Measurements from ENCODE around the gene REV3L. TPM values are rescaled to one million over a fixed set of nuclear protein-coding genes. Genes with fewer than 3 reads are reported as not detected.

REV3L gene
- polyA plus RNA-seq, 1 experiment, result 19.1 TPM

DNA sequence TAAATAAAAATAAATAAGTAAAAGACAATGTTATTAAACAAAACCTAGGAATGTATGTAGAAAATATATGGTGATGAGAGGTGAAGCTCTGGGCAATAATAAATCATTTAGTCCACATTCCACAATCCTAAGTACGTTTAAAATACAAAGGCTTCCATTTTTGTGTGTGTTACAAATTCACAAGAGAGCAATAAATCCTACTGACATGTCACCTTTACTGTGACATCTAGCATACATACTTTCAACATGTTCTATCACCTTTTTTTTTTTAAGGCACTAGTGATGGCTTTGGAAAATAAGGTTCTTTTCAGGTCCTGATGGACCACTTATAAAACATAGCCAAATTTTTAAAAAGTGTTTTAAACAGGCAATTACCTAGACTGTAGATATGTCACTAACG, 12.0 kb downstream of the REV3L start:
- no peak for DNase-seq (ENCODE audit: low read depth)
- Histone ChIP-seq H3K27me3 (ENCODE audit: control insufficient read depth, insufficient read depth, low read length) (no peaks in the 10 kb centered on the region), H3K4me3 (ENCODE audit: low read depth, low read length) (no peak overlapping the region), H3K36me3 (ENCODE audit: control insufficient read depth, insufficient read depth, low read length) (peaks cover 1% of the 10 kb centered on the region; the same call in 1 of the 2 replicates)
- TF ChIP-seq, protein P1, sequence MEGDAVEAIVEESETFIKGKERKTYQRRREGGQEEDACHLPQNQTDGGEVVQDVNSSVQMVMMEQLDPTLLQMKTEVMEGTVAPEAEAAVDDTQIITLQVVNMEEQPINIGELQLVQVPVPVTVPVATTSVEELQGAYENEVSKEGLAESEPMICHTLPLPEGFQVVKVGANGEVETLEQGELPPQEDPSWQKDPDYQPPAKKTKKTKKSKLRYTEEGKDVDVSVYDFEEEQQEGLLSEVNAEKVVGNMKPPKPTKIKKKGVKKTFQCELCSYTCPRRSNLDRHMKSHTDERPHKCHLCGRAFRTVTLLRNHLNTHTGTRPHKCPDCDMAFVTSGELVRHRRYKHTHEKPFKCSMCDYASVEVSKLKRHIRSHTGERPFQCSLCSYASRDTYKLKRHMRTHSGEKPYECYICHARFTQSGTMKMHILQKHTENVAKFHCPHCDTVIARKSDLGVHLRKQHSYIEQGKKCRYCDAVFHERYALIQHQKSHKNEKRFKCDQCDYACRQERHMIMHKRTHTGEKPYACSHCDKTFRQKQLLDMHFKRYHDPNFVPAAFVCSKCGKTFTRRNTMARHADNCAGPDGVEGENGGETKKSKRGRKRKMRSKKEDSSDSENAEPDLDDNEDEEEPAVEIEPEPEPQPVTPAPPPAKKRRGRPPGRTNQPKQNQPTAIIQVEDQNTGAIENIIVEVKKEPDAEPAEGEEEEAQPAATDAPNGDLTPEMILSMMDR (IDR thresholded peaks at IDR 0.05; ENCODE audit: insufficient read depth, low read depth, low read length), result no peak
- POLR2A ChIA-PET, result no interaction called here
- CTCF ChIA-PET, result no interaction called here

DNA sequence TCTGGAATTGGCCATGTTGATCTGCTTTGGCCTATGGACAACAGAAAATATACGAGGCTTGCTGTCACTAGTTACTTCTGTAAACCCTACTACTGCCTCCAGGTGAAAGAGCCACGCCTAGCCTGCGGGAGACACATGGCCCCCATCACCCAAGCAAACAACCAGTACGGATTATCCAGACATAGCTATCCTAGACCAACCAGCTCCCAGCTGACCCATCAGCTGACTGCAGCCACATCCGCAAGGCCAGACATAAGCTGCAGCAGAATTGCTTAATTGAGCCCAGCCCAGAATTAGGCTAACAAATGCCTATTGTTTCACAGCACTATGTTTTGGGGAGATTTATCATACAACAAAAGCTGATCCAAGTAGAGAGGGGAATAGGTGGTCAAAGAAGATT, 13.5 kb downstream of the REV3L start:
- CTCF ChIA-PET, result no interaction called here

DNA sequence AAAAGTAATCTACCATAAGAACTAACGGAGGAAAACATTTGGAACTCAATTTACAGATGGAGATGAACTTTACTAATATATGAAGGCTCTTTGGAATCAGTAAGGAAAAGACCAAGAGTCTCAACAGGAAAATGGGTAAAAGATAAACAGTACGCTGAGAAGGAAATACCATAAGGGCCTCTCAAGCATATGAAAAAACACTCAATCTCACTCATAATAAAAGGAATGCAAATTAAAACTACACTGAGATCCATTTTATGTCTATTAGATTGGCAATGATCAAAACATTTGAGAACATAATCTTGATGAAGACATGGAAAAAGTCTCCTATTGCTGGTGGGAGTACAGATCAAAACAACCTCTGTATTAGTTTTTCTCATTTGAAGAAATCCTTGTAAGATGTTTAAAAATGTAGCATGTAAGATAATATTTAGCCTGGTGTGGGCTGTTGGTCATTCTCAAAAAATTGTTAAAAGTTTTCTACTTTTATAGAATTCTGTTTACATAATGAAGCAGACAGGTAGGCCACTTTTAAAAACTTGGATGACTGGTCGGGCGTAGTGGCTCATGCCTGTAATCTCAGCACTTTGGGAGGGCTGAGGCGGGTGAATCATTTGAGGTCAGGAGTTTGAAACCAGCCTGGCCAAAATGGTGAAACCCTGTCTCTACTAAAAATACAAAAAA, 14.5 kb downstream of the REV3L start:
- DNase-seq (ENCODE audit: low read depth), result no peak
- CTCF ChIA-PET, result no interaction called here
- TF ChIP-seq, protein P1 (IDR thresholded peaks at IDR 0.05; ENCODE audit: insufficient read depth, low read depth, low read length), result no peak
- POLR2A ChIA-PET, result no interaction called here
- H3K27me3 ChIP-seq (ENCODE audit: control insufficient read depth, insufficient read depth, low read length), result no peaks in the 10 kb centered on the region
- H3K4me3 ChIP-seq (ENCODE audit: low read depth, low read length), result no peak overlapping the region
- H3K36me3 ChIP-seq (ENCODE audit: control insufficient read depth, insufficient read depth, low read length), result peaks cover 4% of the 10 kb centered on the region; the same call in 1 of the 2 replicates

More for the DNA sequence above, 13.5 kb downstream of the REV3L start:
- H3K4me3 ChIP-seq (ENCODE audit: low read depth, low read length), result no peak overlapping the region
- POLR2A ChIA-PET, result no interaction called here
- peaks cover 4% of the 10 kb centered on the region; the same call in 1 of the 2 replicates for H3K36me3 ChIP-seq (ENCODE audit: control insufficient read depth, insufficient read depth, low read length)
- DNase-seq (ENCODE audit: low read depth), result no peak
- TF ChIP-seq, protein P1 (IDR thresholded peaks at IDR 0.05; ENCODE audit: insufficient read depth, low read depth, low read length), result no peak
- no peaks in the 10 kb centered on the region for H3K27me3 ChIP-seq (ENCODE audit: control insufficient read depth, insufficient read depth, low read length)

DNA sequence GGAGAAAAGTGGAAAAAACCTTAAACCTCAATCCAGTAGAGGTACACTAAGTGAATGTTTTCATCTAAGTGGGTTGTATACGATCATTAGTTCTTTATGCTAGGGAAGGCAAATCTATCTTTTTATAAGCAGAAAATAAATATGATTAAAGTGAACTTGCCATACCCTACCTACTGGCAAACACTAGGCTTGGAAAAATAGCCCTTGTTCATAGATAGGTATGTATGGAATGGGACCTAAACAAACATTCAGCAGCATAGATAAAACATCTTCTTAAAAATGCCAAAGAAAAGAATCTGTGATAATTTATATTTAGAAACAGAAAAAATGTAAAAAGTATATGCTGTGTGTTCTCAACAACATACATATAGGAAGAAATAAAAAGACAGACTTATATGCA, 18.8 kb downstream of the REV3L start:
- H3K27me3 ChIP-seq (ENCODE audit: control insufficient read depth, insufficient read depth, low read length), result no peaks in the 10 kb centered on the region
- CTCF ChIA-PET, result no interaction called here
- peaks cover 2% of the 10 kb centered on the region; the same call in 1 of the 2 replicates for H3K36me3 ChIP-seq (ENCODE audit: control insufficient read depth, insufficient read depth, low read length)
- TF ChIP-seq, protein P1 (IDR thresholded peaks at IDR 0.05; ENCODE audit: insufficient read depth, low read depth, low read length), result no peak
- H3K4me3 ChIP-seq (ENCODE audit: low read depth, low read length), result no peak overlapping the region
- no peak for DNase-seq (ENCODE audit: low read depth)
- POLR2A ChIA-PET, result no interaction called here

DNA sequence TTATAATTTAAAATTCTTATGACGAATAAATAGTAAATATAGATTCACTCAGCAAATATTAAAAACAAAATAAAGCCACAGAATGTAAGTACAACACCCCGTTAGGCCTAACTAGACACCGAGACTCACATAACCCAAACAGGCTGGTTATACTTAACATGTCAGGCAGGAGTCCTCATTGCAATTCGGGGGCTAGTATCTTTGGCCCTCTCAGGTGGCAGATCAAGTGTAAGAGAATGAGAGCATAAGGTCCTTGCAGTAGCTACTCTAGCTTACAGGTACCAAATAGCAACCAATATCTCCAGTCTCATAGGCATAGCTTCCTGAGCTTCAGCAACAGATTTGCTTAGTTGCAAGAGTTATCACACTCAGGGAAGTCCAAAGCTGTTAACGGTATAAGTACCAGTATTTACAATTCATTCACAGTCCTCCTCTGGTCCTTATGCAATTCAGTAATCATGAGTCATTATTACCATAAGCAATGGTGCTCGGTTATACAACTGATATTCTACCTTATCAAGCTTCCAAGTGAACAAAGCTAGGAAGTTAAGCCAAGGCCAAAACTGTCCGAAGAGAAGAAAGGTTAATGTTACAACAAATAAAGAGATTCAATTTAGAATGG, 20.1 kb downstream of the REV3L start:
- CTCF ChIA-PET, result no interaction called here
- Histone ChIP-seq H3K27me3 (ENCODE audit: control insufficient read depth, insufficient read depth, low read length) (no peaks in the 10 kb centered on the region), H3K4me3 (ENCODE audit: low read depth, low read length) (no peak overlapping the region), H3K36me3 (ENCODE audit: control insufficient read depth, insufficient read depth, low read length) (peaks cover 2% of the 10 kb centered on the region; the same call in 1 of the 2 replicates)
- no peak for DNase-seq (ENCODE audit: low read depth)
- POLR2A ChIA-PET, result no interaction called here
- TF ChIP-seq, protein P1 (IDR thresholded peaks at IDR 0.05; ENCODE audit: insufficient read depth, low read depth, low read length), result no peak

Measured in BJ (cell line).